IMR-90 (cell line): ENCODE data around the gene ANXA8. TPM values are rescaled to one million over a fixed set of nuclear protein-coding genes. Genes with fewer than 3 reads are reported as not detected.

ENCODE experiments used
- ATAC-seq: fragments of 200-7000 bp; cut with Tn5 transposase; 2 replicates; pipeline ENCODE4 v1.9.1; 2020; ENCODE audit warnings: low read depth, mild to moderate bottlenecking, moderate library complexity
- BruUV-seq: library from RNA; stranded (reverse); fragments of 400-500 nt; replicated peaks from 2 replicates; lab custom pipeline; 2021; lab: Mats Ljungman, UMichigan
- CTCF ChIA-PET: fragments of 300-600 bp; formaldehyde crosslinking; extraction: SDS; loops from one replicate; lab custom pipeline; 2021; ENCODE audit warnings: antibody characterized with exemption; lab: Yijun Ruan, JAX
- POLR2A ChIA-PET: fragments of 300-600 bp; sonication (Branson Sonifier 250); formaldehyde crosslinking; loops from one replicate; lab custom pipeline; 2022; ENCODE audit warnings: antibody characterized with exemption; ENCODE audit not compliant: unreplicated experiment; lab: Charles Lee
- DNase-seq: peaks from one replicate; pipeline ENCODE4 v3.0.0; 2013
- H2AFZ ChIP-seq: replicated peaks from 2 replicates; pipeline ENCODE3; 2013; ENCODE audit warnings: low read length, mild to moderate bottlenecking; ENCODE audit not compliant: poor library complexity
- H2AK5ac ChIP-seq: 2 replicates; pipeline ENCODE4 v1.6.1; 2013; ENCODE audit warnings: low read depth, low read length, inconsistent platforms
- H2AK9ac ChIP-seq: replicated peaks from 2 replicates; pipeline ENCODE3; 2013; ENCODE audit warnings: mild to moderate bottlenecking, low read depth, low read length, moderate library complexity; ENCODE audit not compliant: poor library complexity
- H2BK120ac ChIP-seq: 2 replicates; pipeline ENCODE4 v1.6.1; 2013; ENCODE audit warnings: low read depth, low read length, inconsistent platforms
- H2BK15ac ChIP-seq: 3 replicates; pipeline ENCODE4 v1.6.1; 2013; ENCODE audit warnings: low read depth, low read length, inconsistent platforms
- H2BK20ac ChIP-seq: 2 replicates; pipeline ENCODE4 v1.6.1; 2013; ENCODE audit warnings: low read depth, mild to moderate bottlenecking, inconsistent platforms, low read length, moderate library complexity
- H2BK5ac ChIP-seq: 2 replicates; pipeline ENCODE4 v1.6.1; 2013; ENCODE audit warnings: mild to moderate bottlenecking, low read depth, low read length, inconsistent platforms; ENCODE audit not compliant: poor library complexity, severe bottlenecking
- H3K14ac ChIP-seq: replicated peaks from 2 replicates; pipeline ENCODE4 v1.6.1; 2013; ENCODE audit warnings: low read depth, low read length, inconsistent platforms
- H3K18ac ChIP-seq: 2 replicates; pipeline ENCODE4 v1.6.1; 2013; ENCODE audit warnings: low read depth, low read length, control low read depth
- H3K23ac ChIP-seq: 2 replicates; pipeline ENCODE4 v1.6.1; 2013; ENCODE audit warnings: low read depth, low read length, inconsistent platforms
- H3K27ac ChIP-seq: 2 replicates; pipeline ENCODE4 v1.5.1; 2013; ENCODE audit warnings: mild to moderate bottlenecking, control low read depth, low read length; ENCODE audit not compliant: insufficient read depth
- H3K27me3 ChIP-seq: 2 replicates; pipeline ENCODE4 v1.6.1; 2013; ENCODE audit warnings: low read length; ENCODE audit not compliant: control insufficient read depth, insufficient read depth
- H3K36me3 ChIP-seq: 2 replicates; pipeline ENCODE4 v1.6.1; 2013; ENCODE audit warnings: low read length, mixed read lengths; ENCODE audit not compliant: control insufficient read depth, insufficient read depth
- H3K4ac ChIP-seq: 2 replicates; pipeline ENCODE4 v1.6.1; 2013; ENCODE audit warnings: low read depth, low read length, inconsistent platforms
- H3K4me1 ChIP-seq: 2 replicates; pipeline ENCODE4 v1.6.1; 2013; ENCODE audit warnings: low read length, mixed read lengths; ENCODE audit not compliant: control insufficient read depth, insufficient read depth
- H3K4me2 ChIP-seq: 2 replicates; pipeline ENCODE4 v1.6.1; 2013; ENCODE audit warnings: low read depth, mild to moderate bottlenecking, control low read depth, low read length, moderate library complexity
- H3K4me3 ChIP-seq: 2 replicates; pipeline ENCODE4 v1.5.1; 2013; ENCODE audit warnings: low read depth, mild to moderate bottlenecking, control low read depth, low read length, moderate library complexity; ENCODE audit not compliant: insufficient read depth
- H3K56ac ChIP-seq: 2 replicates; pipeline ENCODE4 v1.6.1; 2013; ENCODE audit warnings: low read length, inconsistent platforms; ENCODE audit not compliant: insufficient read depth; ENCODE audit errors: extremely low read depth
- H3K79me1 ChIP-seq, 2 experiments: 2 replicates each; pipeline ENCODE4 v1.6.1; 2013; ENCODE audit warnings: low read length in 2 of 2, inconsistent platforms in 1 of 2, low read depth in 1 of 2
- H3K9ac ChIP-seq: 2 replicates; pipeline ENCODE4 v1.6.1; 2013; ENCODE audit warnings: low read depth, low read length, control low read depth
- H3K9me1 ChIP-seq: 2 replicates; pipeline ENCODE4 v1.6.1; 2013; ENCODE audit warnings: low read length, inconsistent platforms; ENCODE audit not compliant: insufficient read depth
- H3K9me3 ChIP-seq: 2 replicates; pipeline ENCODE4 v1.6.1; 2013; ENCODE audit warnings: low read length; ENCODE audit not compliant: control insufficient read depth, insufficient read depth
- H4K20me1 ChIP-seq: 2 replicates; pipeline ENCODE4 v1.6.1; 2013; ENCODE audit warnings: low read length, inconsistent platforms; ENCODE audit not compliant: insufficient read depth
- H4K5ac ChIP-seq: 2 replicates; pipeline ENCODE4 v1.6.1; 2013; ENCODE audit warnings: mild to moderate bottlenecking, low read depth, low read length, control low read depth
- H4K8ac ChIP-seq, 2 experiments: 2 replicates each; pipeline ENCODE4 v1.6.1; 2013; ENCODE audit warnings: low read depth in 2 of 2, low read length in 2 of 2, control low read depth in 1 of 2, inconsistent platforms in 1 of 2
- H4K91ac ChIP-seq: 2 replicates; pipeline ENCODE4 v1.6.1; 2013; ENCODE audit warnings: low read depth, low read length, inconsistent platforms; ENCODE audit not compliant: insufficient read depth
- BHLHE40 ChIP-seq: fragments of 150-350 bp; IDR thresholded peaks from 2 replicates; pipeline ENCODE4 v1.6.1; 2016; ENCODE audit warnings: mild to moderate bottlenecking, low read depth, low read length
- CEBPB ChIP-seq: IDR thresholded peaks from 2 replicates; pipeline ENCODE4 v1.6.1; 2012; ENCODE audit warnings: low read depth, low read length, improper control_type of control experiment
- CHD1 ChIP-seq: IDR thresholded peaks from 2 replicates; pipeline ENCODE4 v1.6.1; 2012; ENCODE audit warnings: low read depth, low read length, improper control_type of control experiment
- FOS ChIP-seq: fragments of 150-350 bp; IDR thresholded peaks from 2 replicates; pipeline ENCODE4 v1.6.1; 2016; ENCODE audit warnings: low read depth, low read length
- MAFK ChIP-seq: IDR thresholded peaks from 2 replicates; pipeline ENCODE4 v1.6.1; 2012; ENCODE audit warnings: low read depth, low read length, improper control_type of control experiment
- MAZ ChIP-seq: IDR thresholded peaks from 2 replicates; pipeline ENCODE4 v1.6.1; 2012; ENCODE audit warnings: low read depth, mild to moderate bottlenecking, low read length, improper control_type of control experiment, moderate library complexity, borderline replicate concordance
- MXI1 ChIP-seq: IDR thresholded peaks from 2 replicates; pipeline ENCODE4 v1.6.1; 2012; ENCODE audit warnings: low read depth, mild to moderate bottlenecking, low read length, moderate library complexity, borderline replicate concordance
- NFE2L2 ChIP-seq: fragments of 150-350 bp; IDR thresholded peaks from 2 replicates; pipeline ENCODE4 v1.6.1; 2016; ENCODE audit warnings: low read depth, mild to moderate bottlenecking, low read length
- POLR2A ChIP-seq: IDR thresholded peaks from 2 replicates; pipeline ENCODE4 v1.6.1; 2012; ENCODE audit warnings: mild to moderate bottlenecking, low read depth, low read length
- RAD21 ChIP-seq: IDR thresholded peaks from 2 replicates; pipeline ENCODE4 v1.6.1; 2012; ENCODE audit warnings: low read length, improper control_type of control experiment
- RCOR1 ChIP-seq: IDR thresholded peaks from 2 replicates; pipeline ENCODE4 v1.6.1; 2012; ENCODE audit warnings: mild to moderate bottlenecking, low read length, improper control_type of control experiment; ENCODE audit not compliant: insufficient replicate concordance
- RFX5 ChIP-seq: IDR thresholded peaks from 2 replicates; pipeline ENCODE4 v1.8.0; 2012; ENCODE audit warnings: low read depth, mild to moderate bottlenecking, low read length, moderate library complexity
- SMC3 ChIP-seq: fragments of 150-350 bp; IDR thresholded peaks from 2 replicates; pipeline ENCODE4 v1.6.1; 2016; ENCODE audit warnings: low read depth, mild to moderate bottlenecking, antibody characterized with exemption, low read length, moderate library complexity
- WGBS, 2 experiments: methylation state at CpG; one replicate each; pipeline versions ENCODE4 v1.1.5 to v1.1.7; 2013; ENCODE audit warnings: missing lambda C conversion rate in 2 of 2; ENCODE audit not compliant: insufficient read length in 1 of 2; ENCODE audit errors: extremely low coverage in 2 of 2; 5-methylcytosine and 5-hydroxymethylcytosine counted together
- dilution Hi-C: fragments of 300-500 bp; cut with HindIII; formaldehyde crosslinking; loops from one replicate; pipeline ENCODE4 v1.14.3; 2018; ENCODE audit warnings: low sequenced_read_pairs; ENCODE audit not compliant: unreplicated experiment
- in situ Hi-C: fragments of 300-500 bp; cut with MboI; formaldehyde crosslinking; loops from 3 replicates; pipeline ENCODE4 v1.14.3; 2019; ENCODE audit warnings: low sequenced_read_pairs, inconsistent platforms, mixed read lengths
- intact Hi-C: fragments of 100-400 bp; cut with micrococcal nuclease; formaldehyde crosslinking; loops from 2 replicates; pipeline ENCODE4 v1.10.0; 2022
- polyA plus RNA-seq, 3 experiments: library from polyadenylated mRNA; depleted of rRNA; stranded (reverse); fragments of >200 nt; gene quantifications; 2 replicates each; pipeline ENCODE4 v1.2.3, GENCODE V29; 2012; ENCODE audit warnings: low replicate concordance in 1 of 3
- total RNA-seq: library from RNA; depleted of rRNA; stranded (reverse); fragments of >200 nt; gene quantifications from 2 replicates; pipeline ENCODE4 v1.2.3, GENCODE V29; 2012
- TF ChIP-seq, protein P1 (sequence below): fragments of 150-350 bp; IDR thresholded peaks from 2 replicates; pipeline ENCODE4 v1.6.1; 2017; ENCODE audit warnings: mild to moderate bottlenecking, antibody characterized with exemption, low read length, low read depth
- TF ChIP-seq, protein P2 (sequence below): conservative IDR thresholded peaks from 2 replicates; pipeline ENCODE4 v1.5.1; 2012; ENCODE audit warnings: mild to moderate bottlenecking, low read depth, low read length, improper control_type of control experiment
- TF ChIP-seq, protein P3 (sequence below): fragments of 150-350 bp; IDR thresholded peaks from 2 replicates; pipeline ENCODE4 v1.6.1; 2016; ENCODE audit warnings: low read depth, mild to moderate bottlenecking, low read length, moderate library complexity, borderline replicate concordance

Gene ANXA8
- total and polyA plus RNA-seq, 2 of the 4 experiments (the other 2 are of a cell fraction) = 0.90 to 1.1 TPM

- intact Hi-C loops = no loop called here
- in situ Hi-C loops = no loop called here
- no peak overlapping the region for H2AK9ac ChIP-seq
- no peak overlapping the region for H3K4ac ChIP-seq
- no peak for ATAC-seq
- POLR2A ChIA-PET = no interaction called here
- DNase-seq = no peak
- H2BK20ac ChIP-seq = no peak overlapping the region
- H3K9me3 ChIP-seq = peaks cover 15% of the 10 kb centered on the region
- H2BK5ac ChIP-seq = peak overlapping the region; percentile 82
- no peak overlapping the region for H3K18ac ChIP-seq
- H3K56ac ChIP-seq = no peak overlapping the region
- peaks cover 9% of the 10 kb centered on the region for H3K9me1 ChIP-seq
- H3K4me3 ChIP-seq = no peak overlapping the region
- no peak overlapping the region for H4K8ac ChIP-seq
- H3K79me1 ChIP-seq = no peaks in the 10 kb centered on the region
- H3K14ac ChIP-seq = no peak overlapping the region
- H3K9ac ChIP-seq = no peak overlapping the region
- peak overlapping the region; percentile 13 for H2AFZ ChIP-seq
- H2BK120ac ChIP-seq = no peak overlapping the region
- no peak overlapping the region for H3K27ac ChIP-seq
- dilution Hi-C loops = no loop called here
- no peak overlapping the region for H4K91ac ChIP-seq
- H3K4me1 ChIP-seq = no peaks in the 10 kb centered on the region
- no peak overlapping the region for H3K23ac ChIP-seq
- H4K20me1 ChIP-seq = no peaks in the 10 kb centered on the region
- no TSS peak for BruUV-seq
- CTCF ChIA-PET = no interaction called here
- TF ChIP-seq MXI1 (no peak), RAD21 (no peak), CEBPB (no peak), RCOR1 (no peak), MAZ (no peak), BHLHE40 (no peak), MAFK (no peak), RFX5 (no peak), SMC3 (no peak), CHD1 (no peak), POLR2A (no peak), FOS (no peak), NFE2L2 (no peak)
- TF ChIP-seq, protein P1, sequence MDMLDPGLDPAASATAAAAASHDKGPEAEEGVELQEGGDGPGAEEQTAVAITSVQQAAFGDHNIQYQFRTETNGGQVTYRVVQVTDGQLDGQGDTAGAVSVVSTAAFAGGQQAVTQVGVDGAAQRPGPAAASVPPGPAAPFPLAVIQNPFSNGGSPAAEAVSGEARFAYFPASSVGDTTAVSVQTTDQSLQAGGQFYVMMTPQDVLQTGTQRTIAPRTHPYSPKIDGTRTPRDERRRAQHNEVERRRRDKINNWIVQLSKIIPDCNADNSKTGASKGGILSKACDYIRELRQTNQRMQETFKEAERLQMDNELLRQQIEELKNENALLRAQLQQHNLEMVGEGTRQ = no peak
- TF ChIP-seq, protein P2, sequence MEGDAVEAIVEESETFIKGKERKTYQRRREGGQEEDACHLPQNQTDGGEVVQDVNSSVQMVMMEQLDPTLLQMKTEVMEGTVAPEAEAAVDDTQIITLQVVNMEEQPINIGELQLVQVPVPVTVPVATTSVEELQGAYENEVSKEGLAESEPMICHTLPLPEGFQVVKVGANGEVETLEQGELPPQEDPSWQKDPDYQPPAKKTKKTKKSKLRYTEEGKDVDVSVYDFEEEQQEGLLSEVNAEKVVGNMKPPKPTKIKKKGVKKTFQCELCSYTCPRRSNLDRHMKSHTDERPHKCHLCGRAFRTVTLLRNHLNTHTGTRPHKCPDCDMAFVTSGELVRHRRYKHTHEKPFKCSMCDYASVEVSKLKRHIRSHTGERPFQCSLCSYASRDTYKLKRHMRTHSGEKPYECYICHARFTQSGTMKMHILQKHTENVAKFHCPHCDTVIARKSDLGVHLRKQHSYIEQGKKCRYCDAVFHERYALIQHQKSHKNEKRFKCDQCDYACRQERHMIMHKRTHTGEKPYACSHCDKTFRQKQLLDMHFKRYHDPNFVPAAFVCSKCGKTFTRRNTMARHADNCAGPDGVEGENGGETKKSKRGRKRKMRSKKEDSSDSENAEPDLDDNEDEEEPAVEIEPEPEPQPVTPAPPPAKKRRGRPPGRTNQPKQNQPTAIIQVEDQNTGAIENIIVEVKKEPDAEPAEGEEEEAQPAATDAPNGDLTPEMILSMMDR = no peak
- TF ChIP-seq, protein P3, sequence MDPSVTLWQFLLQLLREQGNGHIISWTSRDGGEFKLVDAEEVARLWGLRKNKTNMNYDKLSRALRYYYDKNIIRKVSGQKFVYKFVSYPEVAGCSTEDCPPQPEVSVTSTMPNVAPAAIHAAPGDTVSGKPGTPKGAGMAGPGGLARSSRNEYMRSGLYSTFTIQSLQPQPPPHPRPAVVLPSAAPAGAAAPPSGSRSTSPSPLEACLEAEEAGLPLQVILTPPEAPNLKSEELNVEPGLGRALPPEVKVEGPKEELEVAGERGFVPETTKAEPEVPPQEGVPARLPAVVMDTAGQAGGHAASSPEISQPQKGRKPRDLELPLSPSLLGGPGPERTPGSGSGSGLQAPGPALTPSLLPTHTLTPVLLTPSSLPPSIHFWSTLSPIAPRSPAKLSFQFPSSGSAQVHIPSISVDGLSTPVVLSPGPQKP = no peak
- no peaks in the 10 kb centered on the region for H3K36me3 ChIP-seq
- H4K5ac ChIP-seq = no peak overlapping the region
- H3K4me2 ChIP-seq = no peak overlapping the region
- H2BK15ac ChIP-seq = no peak overlapping the region
- no peak overlapping the region for H2AK5ac ChIP-seq
- 50% methylated on average over 2 of the region's 3 CpGs; no CpG with 5 or more reads in 1 of the 2 experiments for WGBS, 2 experiments
- peaks cover 19% of the 10 kb centered on the region for H3K27me3 ChIP-seq
Observed at GRCh38 chr10:47447705-47448104, 36.2 kb downstream of the ANXA8 start.
